ENCODE measurements around the gene ABL2. TPM values are rescaled to one million over a fixed set of nuclear protein-coding genes. Genes with fewer than 3 reads are reported as not detected.
"Not testable (repeated sequence)": the region's sequence is repeated elsewhere in the genome, so short reads cannot be mapped to it uniquely, and the experiment has no call there.

ABL2 gene
- total and polyA plus RNA-seq, 10 donors, result 1.3 to 21.7 (median 16.0) TPM

GRCh38 chr1:179137617-179138255 is 91.7 kb downstream of the ABL2 start:
- WGBS, 5 donors, result 84 to 92% (median 91%) methylated on average over 5 of the region's 5 CpGs
- no peaks in the 10 kb centered on the region for H3K27me3 ChIP-seq (replicated peaks in 1 of 7)
- intact Hi-C loops (cut with DNase I; ENCODE audit: low total_unique reads), result no loop called here
- TF ChIP-seq POLR2A (IDR thresholded peaks at IDR 0.05) (no peak), POLR2AphosphoS5 (IDR thresholded peaks at IDR 0.05) (no peak), CTCF (IDR thresholded peaks at IDR 0.05 in 8 of 11, conservative IDR thresholded peaks at IDR 0.05 in 3 of 11) (no peak)
- H3K9me3 ChIP-seq, result no peaks in the 10 kb centered on the region
- H3K27ac ChIP-seq, result no peak overlapping the region
- no peaks in the 10 kb centered on the region for H3K36me3 ChIP-seq
- H3K4me1 ChIP-seq, result peaks cover 4 to 27% (median 16%) of the 10 kb centered on the region in 6 donors
- no peak for DNase-seq
- H3K4me3 ChIP-seq, result no peak overlapping the region

GRCh38 chr1:179135707-179136106 is 93.8 kb downstream of the ABL2 start:
- H3K36me3 ChIP-seq; intact Hi-C loops (cut with DNase I; ENCODE audit: low total_unique reads); DNase-seq; H3K4me3 ChIP-seq; H3K27ac ChIP-seq; H3K9me3 ChIP-seq; H3K27me3 ChIP-seq (replicated peaks in 1 of 7); H3K4me1 ChIP-seq: not testable (repeated sequence)
- WGBS, 5 donors, result 91 to 99% (median 95%) methylated on average over 8 to 25 of the region's 28 CpGs; no CpG with 5 or more reads in 2 of the 5 donors

GRCh38 chr1:179135168-179135567 is 94.3 kb downstream of the ABL2 start:
- H3K27ac ChIP-seq; intact Hi-C loops (cut with DNase I; ENCODE audit: low total_unique reads); H3K9me3 ChIP-seq; H3K27me3 ChIP-seq (replicated peaks in 1 of 7); H3K4me1 ChIP-seq; H3K4me3 ChIP-seq; DNase-seq: not testable (repeated sequence)
- peaks cover 0 to 10% (median 0%) of the 10 kb centered on the region in 6 donors for H3K36me3 ChIP-seq
- 94 to 100% (median 98%) methylated on average over 5 to 25 of the region's 27 CpGs; no CpG with 5 or more reads in 2 of the 5 donors for WGBS, 5 donors

GRCh38 chr1:179129702-179130473 is 99.6 kb downstream of the ABL2 start:
- Histone ChIP-seq H3K27ac (peak overlapping the region; percentile 73 to 89 (median 84)), H3K4me1 (peaks cover 5 to 28% (median 14%) of the 10 kb centered on the region in 6 donors), H3K9me3 (no peaks in the 10 kb centered on the region), H3K4me3 (peak overlapping the region in 7 of 8 donors; percentile 20 to 59 (median 27)), H3K36me3 (peaks cover 0 to 20% (median 6%) of the 10 kb centered on the region in 6 donors), H3K27me3 (replicated peaks in 1 of 7) (no peaks in the 10 kb centered on the region)
- DNase-seq, result no peak
- WGBS, 5 donors, result 68 to 78% (median 71%) methylated on average over 10 of the region's 10 CpGs
- no peak for TF ChIP-seq POLR2A (IDR thresholded peaks at IDR 0.05)
- TF ChIP-seq POLR2AphosphoS5 (IDR thresholded peaks at IDR 0.05), result no peak
- TF ChIP-seq CTCF (IDR thresholded peaks at IDR 0.05 in 8 of 11, conservative IDR thresholded peaks at IDR 0.05 in 3 of 11), result no peak
- intact Hi-C loops (cut with DNase I; ENCODE audit: low total_unique reads), result loop anchor here (10.0 kb wide), 1 partner anchor 165 kb away; the partner anchor contains the start of gene SOAT1

- Histone ChIP-seq H3K36me3 (peaks cover 0 to 25% (median 9%) of the 10 kb centered on the region in 6 donors), H3K9me3 (no peaks in the 10 kb centered on the region), H3K4me3 (no peak overlapping the region), H3K4me1 (peaks cover 5 to 28% (median 17%) of the 10 kb centered on the region in 6 donors), H3K27me3 (replicated peaks in 1 of 7) (no peaks in the 10 kb centered on the region), H3K27ac (peak overlapping the region in 5 of 8 donors; percentile 76 to 89 (median 85))
- no peak for TF ChIP-seq POLR2A (IDR thresholded peaks at IDR 0.05)
- no peak for TF ChIP-seq POLR2AphosphoS5 (IDR thresholded peaks at IDR 0.05)
- no peak for TF ChIP-seq CTCF (IDR thresholded peaks at IDR 0.05 in 8 of 11, conservative IDR thresholded peaks at IDR 0.05 in 3 of 11)
- 91 to 97% (median 95%) methylated on average over 4 of the region's 4 CpGs for WGBS, 5 donors
- DNase-seq, result no peak
- intact Hi-C loops (cut with DNase I; ENCODE audit: low total_unique reads), result loop anchor here (10.0 kb wide), 1 partner anchor 166 kb away; the partner anchor contains the start of gene SOAT1
Measured at GRCh38 chr1:179128520-179128919, 101.0 kb downstream of the ABL2 start.
